ENCODE results near the gene NPHP3. TPM values are rescaled to one million over a fixed set of nuclear protein-coding genes. Genes with fewer than 3 reads are reported as not detected.

The NPHP3 gene
- total and polyA plus RNA-seq, 3 donors from 2014 or later: 17.7 to 41.2 (median 40.9) TPM

DNA sequence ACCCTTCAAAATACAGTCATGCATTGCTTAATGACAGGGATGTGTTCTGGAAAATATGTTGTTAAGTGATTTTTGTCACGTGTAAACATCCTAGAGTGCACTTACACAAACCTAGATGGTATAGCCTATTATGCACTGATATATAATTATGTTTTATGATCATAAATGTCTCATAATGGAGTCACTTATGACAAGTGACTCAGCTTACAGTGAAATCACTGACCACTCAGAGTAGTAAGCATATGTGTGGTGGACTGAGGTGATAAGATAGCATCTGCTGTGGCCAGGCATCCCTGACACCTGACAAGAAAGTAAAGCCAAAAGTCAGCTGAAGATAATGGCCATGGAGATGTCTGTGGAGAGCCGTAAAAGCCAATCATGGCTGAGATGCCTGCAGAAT is 68.0 kb downstream of the NPHP3 start:
- intact Hi-C loops (cut with DNase I; ENCODE audit: low total_unique reads): no loop called here
- DNase-seq: no peak
- 94 to 97% methylated on average over 2 of the region's 2 CpGs for WGBS, 2 donors
- no peaks in the 10 kb centered on the region for H3K27me3 ChIP-seq
- no peaks in the 10 kb centered on the region for H3K9me3 ChIP-seq
- TF ChIP-seq, protein P1, sequence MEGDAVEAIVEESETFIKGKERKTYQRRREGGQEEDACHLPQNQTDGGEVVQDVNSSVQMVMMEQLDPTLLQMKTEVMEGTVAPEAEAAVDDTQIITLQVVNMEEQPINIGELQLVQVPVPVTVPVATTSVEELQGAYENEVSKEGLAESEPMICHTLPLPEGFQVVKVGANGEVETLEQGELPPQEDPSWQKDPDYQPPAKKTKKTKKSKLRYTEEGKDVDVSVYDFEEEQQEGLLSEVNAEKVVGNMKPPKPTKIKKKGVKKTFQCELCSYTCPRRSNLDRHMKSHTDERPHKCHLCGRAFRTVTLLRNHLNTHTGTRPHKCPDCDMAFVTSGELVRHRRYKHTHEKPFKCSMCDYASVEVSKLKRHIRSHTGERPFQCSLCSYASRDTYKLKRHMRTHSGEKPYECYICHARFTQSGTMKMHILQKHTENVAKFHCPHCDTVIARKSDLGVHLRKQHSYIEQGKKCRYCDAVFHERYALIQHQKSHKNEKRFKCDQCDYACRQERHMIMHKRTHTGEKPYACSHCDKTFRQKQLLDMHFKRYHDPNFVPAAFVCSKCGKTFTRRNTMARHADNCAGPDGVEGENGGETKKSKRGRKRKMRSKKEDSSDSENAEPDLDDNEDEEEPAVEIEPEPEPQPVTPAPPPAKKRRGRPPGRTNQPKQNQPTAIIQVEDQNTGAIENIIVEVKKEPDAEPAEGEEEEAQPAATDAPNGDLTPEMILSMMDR (IDR thresholded peaks at IDR 0.05): no peak
- TF ChIP-seq POLR2A (IDR thresholded peaks at IDR 0.05): no peak
- peaks cover 11% of the 10 kb centered on the region for H3K4me1 ChIP-seq
- no peak overlapping the region for H3K27ac ChIP-seq
- H3K36me3 ChIP-seq (ENCODE audit: low read depth, missing control alignments): no peaks in the 10 kb centered on the region
- H3K4me3 ChIP-seq: no peak overlapping the region

- H3K36me3 ChIP-seq (ENCODE audit: low read depth, missing control alignments): no peaks in the 10 kb centered on the region
- intact Hi-C loops (cut with DNase I; ENCODE audit: low total_unique reads): no loop called here
- 85 to 93% methylated on average over 1 of the region's 1 CpG for WGBS, 2 donors
Measured at GRCh38 chr3:132652640-132653270, 69.5 kb downstream of the NPHP3 start.

DNA sequence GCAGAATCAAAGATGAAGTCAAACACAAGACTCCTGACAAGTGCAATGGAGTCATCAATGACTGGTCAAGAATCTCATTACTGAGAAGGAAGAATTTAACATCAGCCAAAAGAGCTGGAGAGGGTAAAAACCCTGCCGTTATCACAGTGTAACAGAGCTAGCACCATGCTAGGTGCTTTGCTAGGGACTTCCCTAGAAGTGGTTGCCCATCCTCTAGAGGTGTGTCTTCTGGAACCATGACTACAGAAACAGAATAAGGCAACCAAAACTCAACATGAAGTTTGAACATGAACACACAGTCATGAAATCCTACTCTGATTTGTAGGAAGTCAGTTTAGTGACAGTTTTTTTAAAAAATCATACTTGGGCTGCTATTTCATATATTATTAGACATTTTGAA is 72.1 kb downstream of the NPHP3 start:
- no peak for DNase-seq
- 92 to 100% methylated on average over 1 of the region's 1 CpG for WGBS, 2 donors
- Histone ChIP-seq H3K4me1 (peaks cover 5% of the 10 kb centered on the region), H3K27ac (no peak overlapping the region), H3K36me3 (ENCODE audit: low read depth, missing control alignments) (no peaks in the 10 kb centered on the region), H3K4me3 (no peak overlapping the region), H3K27me3 (no peaks in the 10 kb centered on the region), H3K9me3 (no peaks in the 10 kb centered on the region)
- intact Hi-C loops (cut with DNase I; ENCODE audit: low total_unique reads): no loop called here
- TF ChIP-seq POLR2A (IDR thresholded peaks at IDR 0.05): no peak
- TF ChIP-seq, protein P1 (IDR thresholded peaks at IDR 0.05): no peak

More at GRCh38 chr3:132652640-132653270, 69.5 kb downstream of the NPHP3 start:
- TF ChIP-seq POLR2A (IDR thresholded peaks at IDR 0.05): no peak
- TF ChIP-seq, protein P1 (IDR thresholded peaks at IDR 0.05): no peak
- Histone ChIP-seq H3K9me3 (no peaks in the 10 kb centered on the region), H3K27ac (no peak overlapping the region), H3K4me1 (peaks cover 8% of the 10 kb centered on the region), H3K27me3 (no peaks in the 10 kb centered on the region), H3K4me3 (no peak overlapping the region)
- DNase-seq: no peak

- no peaks in the 10 kb centered on the region for H3K36me3 ChIP-seq (ENCODE audit: low read depth, missing control alignments)
Measured at GRCh38 chr3:132645058-132645457, 77.2 kb downstream of the NPHP3 start.

More at GRCh38 chr3:132645058-132645457, 77.2 kb downstream of the NPHP3 start:
- no peaks in the 10 kb centered on the region for H3K9me3 ChIP-seq
- H3K4me3 ChIP-seq: no peak overlapping the region
- no peak for DNase-seq
- H3K27ac ChIP-seq: no peak overlapping the region
- intact Hi-C loops (cut with DNase I; ENCODE audit: low total_unique reads): no loop called here
- no peaks in the 10 kb centered on the region for H3K27me3 ChIP-seq
- H3K4me1 ChIP-seq: no peaks in the 10 kb centered on the region
- TF ChIP-seq POLR2A (IDR thresholded peaks at IDR 0.05): no peak
- TF ChIP-seq, protein P1 (IDR thresholded peaks at IDR 0.05): no peak
- 93 to 95% methylated on average over 1 of the region's 1 CpG for WGBS, 2 donors

All from testis (tissue), 3 donors.